NCI-H2171 (cell line): ENCODE data around the gene NRM.
"Not testable (repeated sequence)": the region's sequence is repeated elsewhere in the genome, so short reads cannot be mapped to it uniquely, and the experiment has no call there.

Experiments
- DNase-seq: peaks from one replicate; lab custom pipeline; 2025; lab: John Stamatoyannopoulos, UW

The NRM gene

GRCh38 chr6:30719791-30720737 lies 29.3 kb upstream of the NRM start, which contains the start of gene TUBB:
Gene TUBB (plus strand): TSS chr6:30720352. CDS start chr6:30720507, 155 bp downstream.
- peak; percentile 94 for DNase-seq

- DNase-seq: no peak
These were observed 28.6 kb upstream of the NRM start for GRCh38 chr6:30719356-30719755.

- DNase-seq: not testable (repeated sequence)
These were observed 27.3 kb upstream of the NRM start for GRCh38 chr6:30717845-30718720.

GRCh38 chr6:30717129-30717844 lies 26.5 kb upstream of the NRM start, which contains the start of gene MDC1:
Gene MDC1 (minus strand): TSS chr6:30717281. CDS start chr6:30715175, 2,106 bp downstream.
- peak; percentile 99 for DNase-seq

- DNase-seq: no peak
These were observed 26.0 kb upstream of the NRM start for GRCh38 chr6:30716879-30717128.

GRCh38 chr6:30714263-30714662 lies 23.5 kb upstream of the NRM start:
- DNase-seq: no peak

GRCh38 chr6:30712441-30712945 lies 21.7 kb upstream of the NRM start:
- DNase-seq: no peak

GRCh38 chr6:30711758-30712380 lies 21.1 kb upstream of the NRM start:
- DNase-seq: no peak

- DNase-seq: no peak
These were observed 18.5 kb upstream of the NRM start for GRCh38 chr6:30709101-30709868.

- DNase-seq: peak; percentile 40
These were observed 16.6 kb upstream of the NRM start for GRCh38 chr6:30707281-30707850.

GRCh38 chr6:30705620-30706019 lies 14.8 kb upstream of the NRM start:
- DNase-seq: no peak

GRCh38 chr6:30703821-30704220 lies 13.0 kb upstream of the NRM start:
- no peak for DNase-seq

GRCh38 chr6:30703011-30703410 lies 12.2 kb upstream of the NRM start:
- DNase-seq: no peak

GRCh38 chr6:30700340-30700739 lies 9.6 kb upstream of the NRM start:
- DNase-seq: no peak

- DNase-seq: no peak
These were observed 5.6 kb upstream of the NRM start for GRCh38 chr6:30696432-30696831.

- no peak for DNase-seq
These were observed 544 bp upstream of the NRM start for GRCh38 chr6:30691208-30691847.

- no peak for DNase-seq
These were observed 799 bp downstream of the NRM start for GRCh38 chr6:30689985-30690384.

GRCh38 chr6:30689022-30689865 lies 1.5 kb downstream of the NRM start:
- no peak for DNase-seq

GRCh38 chr6:30688569-30688968 lies 2.2 kb downstream of the NRM start:
- DNase-seq: no peak
